Measurements from ENCODE around the gene NHS.

NHS gene

GRCh38 chrX:17481086-17481485, 106.1 kb downstream of the NHS start:
- DNase-seq (ENCODE audit: low read depth) = no peak
- TF ChIP-seq CTCF (IDR thresholded peaks at IDR 0.05; ENCODE audit: insufficient read depth, low read depth, low read length, missing control alignments) = no peak
- H3K4me3 ChIP-seq (ENCODE audit: low read length) = no peak overlapping the region

GRCh38 chrX:17484592-17484991, 109.6 kb downstream of the NHS start:
- no peak for DNase-seq (ENCODE audit: low read depth)
- H3K4me3 ChIP-seq (ENCODE audit: low read length) = no peak overlapping the region
- TF ChIP-seq CTCF (IDR thresholded peaks at IDR 0.05; ENCODE audit: insufficient read depth, low read depth, low read length, missing control alignments) = no peak

GRCh38 chrX:17485391-17485790, 110.4 kb downstream of the NHS start:
- TF ChIP-seq CTCF (IDR thresholded peaks at IDR 0.05; ENCODE audit: insufficient read depth, low read depth, low read length, missing control alignments) = no peak
- no peak for DNase-seq (ENCODE audit: low read depth)
- H3K4me3 ChIP-seq (ENCODE audit: low read length) = no peak overlapping the region

- DNase-seq (ENCODE audit: low read depth) = peak; percentile 29
- no peak overlapping the region for H3K4me3 ChIP-seq (ENCODE audit: low read length)
- no peak for TF ChIP-seq CTCF (IDR thresholded peaks at IDR 0.05; ENCODE audit: insufficient read depth, low read depth, low read length, missing control alignments)
Measured at GRCh38 chrX:17488036-17488435, 113.0 kb downstream of the NHS start.

GRCh38 chrX:17494216-17494615, 119.2 kb downstream of the NHS start:
- no peak for TF ChIP-seq CTCF (IDR thresholded peaks at IDR 0.05; ENCODE audit: insufficient read depth, low read depth, low read length, missing control alignments)
- no peak for DNase-seq (ENCODE audit: low read depth)

GRCh38 chrX:17495052-17495451, 120.1 kb downstream of the NHS start:
- TF ChIP-seq CTCF (IDR thresholded peaks at IDR 0.05; ENCODE audit: insufficient read depth, low read depth, low read length, missing control alignments) = no peak
- no peak overlapping the region for H3K4me3 ChIP-seq (ENCODE audit: low read length)
- peak; percentile 34 for DNase-seq (ENCODE audit: low read depth)

More at GRCh38 chrX:17494216-17494615, 119.2 kb downstream of the NHS start:
- no peak overlapping the region for H3K4me3 ChIP-seq (ENCODE audit: low read length)

GRCh38 chrX:17496407-17496806, 121.4 kb downstream of the NHS start:
- no peak for TF ChIP-seq CTCF (IDR thresholded peaks at IDR 0.05; ENCODE audit: insufficient read depth, low read depth, low read length, missing control alignments)
- peak; percentile 56 for DNase-seq (ENCODE audit: low read depth)
- no peak overlapping the region for H3K4me3 ChIP-seq (ENCODE audit: low read length)

Measured in epithelial cell of esophagus (primary cell).